Heart right ventricle (tissue), 16 donors: ENCODE results near the gene EPHA8. TPM values are rescaled to one million over a fixed set of nuclear protein-coding genes. Genes with fewer than 3 reads are reported as not detected.

Experiments
- ATAC-seq, 8 donors: fragments of 200-7000 bp; cut with Tn5 transposase; one replicate each; pipeline ENCODE4 v1.9.1; 2020; ENCODE audit warnings: mild to moderate bottlenecking in 8 of 8, moderate library complexity in 8 of 8, moderate number of reproducible peaks in 1 of 8
- DNase-seq, 2 donors: peaks; one replicate each; pipeline ENCODE4 v3.0.0-alpha.2; 2020
- H3K27ac ChIP-seq, 10 donors: fragments of 200-600 bp; sonication (generic) in 2 of 10; one replicate each; pipeline versions ENCODE4 v1.5.0 to v1.8.0; 2020 to 2022; ENCODE audit warnings: mild to moderate bottlenecking in 3 of 10
- H3K27me3 ChIP-seq, 7 donors: fragments of 200-600 bp; one replicate each; pipeline ENCODE4 v1.8.0; 2021 to 2022; ENCODE audit warnings: mild to moderate bottlenecking in 2 of 7
- H3K36me3 ChIP-seq, 9 donors: fragments of 200-600 bp; sonication (generic) in 1 of 9; one replicate each; pipeline versions ENCODE4 v1.5.0 to v1.8.0; 2020 to 2022; ENCODE audit warnings: mild to moderate bottlenecking in 2 of 9
- H3K4me1 ChIP-seq, 9 donors: fragments of 200-600 bp; sonication (generic) in 1 of 9; one replicate each; pipeline versions ENCODE4 v1.5.0 to v1.8.0; 2020 to 2022; ENCODE audit warnings: mild to moderate bottlenecking in 4 of 9
- H3K4me3 ChIP-seq, 10 donors: fragments of 200-600 bp; sonication (generic) in 2 of 10; one replicate each; pipeline versions ENCODE4 v1.5.0 to v1.8.0; 2020 to 2022; ENCODE audit warnings: mild to moderate bottlenecking in 7 of 10, moderate library complexity in 2 of 10
- H3K9me3 ChIP-seq, 11 donors: fragments of 200-600 bp in 10 of 11; sonication (generic) in 2 of 11; one replicate each; pipeline versions ENCODE4 v1.5.0 to v1.8.0; 2013 to 2022; ENCODE audit warnings: mild to moderate bottlenecking in 2 of 11, control low read depth in 1 of 11, moderate library complexity in 1 of 11
- CTCF ChIP-seq, 9 donors: fragments of 200-600 bp; sonication (generic) in 2 of 9; IDR thresholded peaks; one replicate each; pipeline versions ENCODE4 v1.5.0 to v1.8.0; 2021 to 2022; ENCODE audit warnings: antibody characterized with exemption in 9 of 9, mild to moderate bottlenecking in 5 of 9, moderate library complexity in 1 of 9
- WGBS, 2 donors: extraction: QIAGEN DNeasy Blood & Tissue Kit; methylation state at CpG; one replicate each; pipeline ENCODE4 v1.1.7; 2013; ENCODE audit warnings: inconsistent platforms in 1 of 2; 5-methylcytosine and 5-hydroxymethylcytosine counted together
- intact Hi-C, 10 donors: fragments of 100-400 bp; cut with DNase I; formaldehyde crosslinking; loops; one replicate each; pipeline versions ENCODE4 v1.11.1 to v1.14.2; 2022
- polyA plus RNA-seq, 2 donors: library from polyadenylated mRNA; stranded (reverse); fragments of 200-250 nt; gene quantifications; one replicate each; pipeline ENCODE4 v1.2.3, GENCODE V29; 2013
- total RNA-seq, 10 donors: library from RNA; stranded (reverse); fragmentation: NEBNext Ultra II Directional in 3 of 10; extraction: Animal tissue kit (Norgen Biotek cat#: 25700) in 3 of 10; gene quantifications; one replicate each; pipeline versions ENCODE4 v1.2.1 to v1.2.4, GENCODE V29; 2021 to 2023
- donor health status: Arrhythmogenic right ventricular cardiomyopathy.
- donor health status: ischemic (EF 13 %, LVEDD 7.1; RV severe dilation, severe dysfunction).
- donor health status: healthy with polysubstance abuse.
- donor health status: DM: no; HTN: yes; CAD: no.
- donor health status: DM: no; HTN: no; CAD: no.
- donor health status: ischemic (EF 25% LVEDD 6.9; RV normal size, moderate dysfunction).
- donor health status: ischemic (EF 25% LVEDD 5.7; RV mildly dilated, moderate dysfunction).
- donor health status: healthy.
- donor health status: DM: yes; HTN: yes; CAD: no.
- donor health status: Ischemic cardiomyopathy.
- donor health status: ischemic (EF 35%, LVEDD 5.7; RV mildly dilated, moderate dysfunction).
- donor health status: nonischemic (EF 11% LVEDD 7.7; RV severe dilation, severe dysfunction).
- donor health status: DM: yes; HTN: yes; CAD: no.
- donor health status: PGD.
- donor health status: ischemic (EF 29% LVEDD 5.4; RV normal size, mild dysfunction).
- donor health status: nonischemic (EF 23%, LVEDD 6.1; RV moderate dilation, normal function).

EPHA8 gene
- total and polyA plus RNA-seq, 12 donors, result 0.12 to 0.30 TPM; not detected in 10

DNA sequence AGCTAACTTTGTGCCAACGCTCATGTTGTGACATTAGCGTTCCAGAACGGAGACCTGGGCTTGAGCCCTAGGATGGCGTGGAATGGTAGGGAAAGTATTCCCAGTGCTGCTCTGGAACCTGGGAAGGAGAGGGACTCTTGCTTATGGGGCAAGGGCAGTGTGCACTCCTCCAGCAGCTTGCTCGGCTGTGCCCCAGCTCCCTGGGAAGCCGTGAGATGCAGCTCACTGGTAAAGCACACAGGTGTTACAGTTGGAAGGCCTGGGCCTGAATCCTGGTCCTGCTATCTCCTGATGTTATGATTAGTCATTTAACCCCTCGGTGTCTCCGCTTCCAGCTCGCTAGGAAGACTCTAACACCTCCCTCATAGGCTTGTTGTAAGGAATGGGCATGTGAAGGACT, 42.4 kb upstream of the EPHA8 start:
- no peak overlapping the region for H3K4me3 ChIP-seq
- H3K27ac ChIP-seq, result no peak overlapping the region
- H3K27me3 ChIP-seq, result no peaks in the 10 kb centered on the region
- no peaks in the 10 kb centered on the region for H3K9me3 ChIP-seq
- 93 to 96% methylated on average over 9 of the region's 9 CpGs for WGBS, 2 donors
- H3K36me3 ChIP-seq, result peaks cover 0 to 100% (median 78%) of the 10 kb centered on the region in 9 donors
- ATAC-seq (no peak), DNase-seq (no peak)
- no peaks in the 10 kb centered on the region for H3K4me1 ChIP-seq
- TF ChIP-seq CTCF (IDR thresholded peaks at IDR 0.05), result no peak
- intact Hi-C loops, result loop anchor here in 2 of 10 donors (10.0 kb wide), 2 partner anchors 86 to 114 kb away; partner anchors contain the start of gene C1QA (in 1 of the 2)

DNA sequence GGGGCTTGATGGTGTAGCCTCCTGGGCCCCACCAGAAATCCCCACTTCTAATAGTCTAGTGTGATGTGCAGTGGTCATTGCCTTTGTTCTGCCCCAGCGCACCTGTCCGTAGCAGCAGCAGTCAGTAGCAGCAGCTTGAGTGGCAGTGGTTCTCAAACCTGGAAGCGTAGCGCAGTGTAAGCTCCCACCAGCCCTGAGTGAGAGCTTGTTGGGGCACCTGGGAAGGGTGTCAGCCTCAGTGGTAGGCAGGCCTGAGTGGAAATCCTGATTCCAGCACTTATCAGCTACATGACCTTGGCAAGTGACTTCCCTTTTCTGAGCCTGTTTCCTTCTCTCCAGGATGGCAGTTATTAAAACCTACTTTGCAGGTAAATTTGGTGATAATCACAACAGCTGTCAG, 41.6 kb upstream of the EPHA8 start:
- ATAC-seq, result no peak
- TF ChIP-seq CTCF (IDR thresholded peaks at IDR 0.05), result no peak
- H3K4me3 ChIP-seq, result no peak overlapping the region
- H3K4me1 ChIP-seq, result no peaks in the 10 kb centered on the region
- DNase-seq, result no peak
- intact Hi-C loops, result loop anchor here in 2 of 10 donors (10.0 kb wide), 2 partner anchors 87 to 113 kb away; partner anchors contain the start of gene C1QA (in 1 of the 2)
- no peaks in the 10 kb centered on the region for H3K27me3 ChIP-seq
- H3K9me3 ChIP-seq, result no peaks in the 10 kb centered on the region
- 97 to 98% methylated on average over 4 of the region's 4 CpGs for WGBS, 2 donors
- H3K27ac ChIP-seq, result no peak overlapping the region
- peaks cover 0 to 99% (median 81%) of the 10 kb centered on the region in 9 donors for H3K36me3 ChIP-seq

- intact Hi-C loops, result loop anchor here in 2 of 10 donors (10.0 kb wide), 2 partner anchors 87 to 113 kb away; partner anchors contain the start of gene C1QA (in 1 of the 2)
- H3K4me3 ChIP-seq, result no peak overlapping the region
- no peaks in the 10 kb centered on the region for H3K9me3 ChIP-seq
- TF ChIP-seq CTCF (IDR thresholded peaks at IDR 0.05), result no peak
- WGBS, 2 donors, result 95 to 97% methylated on average over 7 of the region's 7 CpGs
- peaks cover 0 to 99% (median 78%) of the 10 kb centered on the region in 9 donors for H3K36me3 ChIP-seq
- H3K27me3 ChIP-seq, result no peaks in the 10 kb centered on the region
- H3K27ac ChIP-seq, result no peak overlapping the region
- no peaks in the 10 kb centered on the region for H3K4me1 ChIP-seq
- ATAC-seq (no peak), DNase-seq (no peak)
Measured at GRCh38 chr1:22522221-22522743, 41.0 kb upstream of the EPHA8 start.

DNA sequence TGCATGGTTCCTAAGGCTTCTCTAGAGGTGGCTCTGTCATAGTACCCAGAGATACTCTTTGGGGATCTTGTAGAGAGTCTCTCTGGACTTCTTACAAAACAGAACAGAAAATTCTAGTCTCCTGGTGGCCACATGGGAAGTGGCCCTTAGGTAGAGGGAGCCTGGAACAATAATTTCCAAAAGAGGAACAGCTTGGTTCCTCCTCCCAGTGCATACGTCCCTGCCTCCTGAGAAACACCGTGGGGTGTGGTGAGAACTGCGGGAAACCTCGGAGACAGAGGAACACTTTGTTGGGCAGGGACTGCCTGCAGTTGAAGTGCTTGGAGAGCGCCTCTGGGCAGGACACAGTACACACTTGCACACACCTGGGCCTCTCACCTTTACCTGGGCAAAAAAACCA, 38.8 kb upstream of the EPHA8 start:
- Histone ChIP-seq H3K27me3 (no peaks in the 10 kb centered on the region), H3K9me3 (no peaks in the 10 kb centered on the region), H3K36me3 (peaks cover 0 to 96% (median 59%) of the 10 kb centered on the region in 9 donors), H3K4me3 (no peak overlapping the region), H3K4me1 (no peaks in the 10 kb centered on the region), H3K27ac (no peak overlapping the region)
- DNase-seq (no peak), ATAC-seq (no peak)
- 82 to 87% methylated on average over 5 of the region's 5 CpGs for WGBS, 2 donors
- no peak for TF ChIP-seq CTCF (IDR thresholded peaks at IDR 0.05)
- intact Hi-C loops, result loop anchor here in 2 of 10 donors (10.0 kb wide), 2 partner anchors 90 to 110 kb away; partner anchors contain the start of gene C1QA (in 1 of the 2)
